C4-2B (cell line): ENCODE measurements around the gene METTL21C.

Experiments used
- CTCF ChIP-seq: fragments of 450-650 bp; conservative IDR thresholded peaks from 2 replicates; pipeline ENCODE4 v1.5.1; 2017; ENCODE audit warnings: mild to moderate bottlenecking
- ZFX ChIP-seq: fragments of 450-650 bp; IDR thresholded peaks from 2 replicates; pipeline ENCODE4 v1.6.1; 2017

- TF ChIP-seq CTCF (no peak), ZFX (no peak)
These were observed 35.6 kb downstream of the METTL21C start for GRCh38 chr13:102659168-102659713.
